ENCODE results near the gene ZNF74.

DNA sequence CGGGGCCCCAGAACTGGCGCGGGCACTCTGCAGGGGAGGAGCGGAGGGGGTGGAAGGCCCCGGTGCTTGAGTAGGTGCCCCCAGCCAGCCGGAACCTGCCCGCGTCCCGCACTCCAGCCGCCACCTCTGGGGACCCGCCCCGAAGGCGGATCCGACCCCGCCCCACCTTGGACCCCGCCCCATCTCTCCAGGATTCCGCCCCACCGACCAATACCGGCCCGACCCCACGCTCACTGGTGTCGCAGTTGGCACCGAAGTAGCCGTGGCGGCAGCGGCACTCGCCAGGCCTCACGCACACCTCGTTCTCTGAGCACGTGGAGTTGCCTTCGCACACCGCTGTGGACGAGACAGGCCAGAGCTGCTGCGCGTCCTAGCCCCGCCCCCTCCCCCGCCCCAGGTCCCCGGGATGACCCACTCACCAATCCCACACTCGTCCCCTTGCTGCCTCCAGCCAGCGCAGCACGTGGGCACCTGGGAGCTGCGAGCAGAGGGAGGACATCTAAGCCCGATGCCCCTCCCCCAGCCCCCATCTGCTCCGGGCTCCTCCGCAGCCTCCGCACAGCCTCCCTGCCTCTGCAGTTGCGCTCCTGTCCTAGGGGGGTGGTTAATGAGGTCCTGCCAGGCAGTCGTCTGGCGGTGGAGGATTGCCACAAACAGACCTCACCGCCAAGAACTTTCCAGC, 37.7 kb downstream of the ZNF74 start:
- TF ChIP-seq, protein P1, sequence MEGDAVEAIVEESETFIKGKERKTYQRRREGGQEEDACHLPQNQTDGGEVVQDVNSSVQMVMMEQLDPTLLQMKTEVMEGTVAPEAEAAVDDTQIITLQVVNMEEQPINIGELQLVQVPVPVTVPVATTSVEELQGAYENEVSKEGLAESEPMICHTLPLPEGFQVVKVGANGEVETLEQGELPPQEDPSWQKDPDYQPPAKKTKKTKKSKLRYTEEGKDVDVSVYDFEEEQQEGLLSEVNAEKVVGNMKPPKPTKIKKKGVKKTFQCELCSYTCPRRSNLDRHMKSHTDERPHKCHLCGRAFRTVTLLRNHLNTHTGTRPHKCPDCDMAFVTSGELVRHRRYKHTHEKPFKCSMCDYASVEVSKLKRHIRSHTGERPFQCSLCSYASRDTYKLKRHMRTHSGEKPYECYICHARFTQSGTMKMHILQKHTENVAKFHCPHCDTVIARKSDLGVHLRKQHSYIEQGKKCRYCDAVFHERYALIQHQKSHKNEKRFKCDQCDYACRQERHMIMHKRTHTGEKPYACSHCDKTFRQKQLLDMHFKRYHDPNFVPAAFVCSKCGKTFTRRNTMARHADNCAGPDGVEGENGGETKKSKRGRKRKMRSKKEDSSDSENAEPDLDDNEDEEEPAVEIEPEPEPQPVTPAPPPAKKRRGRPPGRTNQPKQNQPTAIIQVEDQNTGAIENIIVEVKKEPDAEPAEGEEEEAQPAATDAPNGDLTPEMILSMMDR (conservative IDR thresholded peaks at IDR 0.05): no peak
- TF ChIP-seq ZFX (IDR thresholded peaks at IDR 0.05): no peak
